NOMO-1 treated with DMSO at 0.1 percent for 48 hours (cell line): Measurements from ENCODE around the gene KCNK4.

Source experiments
- DNase-seq: peaks from one replicate; lab custom pipeline; 2025; ENCODE audit not compliant: unreplicated experiment; lab: John Stamatoyannopoulos, UW

KCNK4 gene

DNA sequence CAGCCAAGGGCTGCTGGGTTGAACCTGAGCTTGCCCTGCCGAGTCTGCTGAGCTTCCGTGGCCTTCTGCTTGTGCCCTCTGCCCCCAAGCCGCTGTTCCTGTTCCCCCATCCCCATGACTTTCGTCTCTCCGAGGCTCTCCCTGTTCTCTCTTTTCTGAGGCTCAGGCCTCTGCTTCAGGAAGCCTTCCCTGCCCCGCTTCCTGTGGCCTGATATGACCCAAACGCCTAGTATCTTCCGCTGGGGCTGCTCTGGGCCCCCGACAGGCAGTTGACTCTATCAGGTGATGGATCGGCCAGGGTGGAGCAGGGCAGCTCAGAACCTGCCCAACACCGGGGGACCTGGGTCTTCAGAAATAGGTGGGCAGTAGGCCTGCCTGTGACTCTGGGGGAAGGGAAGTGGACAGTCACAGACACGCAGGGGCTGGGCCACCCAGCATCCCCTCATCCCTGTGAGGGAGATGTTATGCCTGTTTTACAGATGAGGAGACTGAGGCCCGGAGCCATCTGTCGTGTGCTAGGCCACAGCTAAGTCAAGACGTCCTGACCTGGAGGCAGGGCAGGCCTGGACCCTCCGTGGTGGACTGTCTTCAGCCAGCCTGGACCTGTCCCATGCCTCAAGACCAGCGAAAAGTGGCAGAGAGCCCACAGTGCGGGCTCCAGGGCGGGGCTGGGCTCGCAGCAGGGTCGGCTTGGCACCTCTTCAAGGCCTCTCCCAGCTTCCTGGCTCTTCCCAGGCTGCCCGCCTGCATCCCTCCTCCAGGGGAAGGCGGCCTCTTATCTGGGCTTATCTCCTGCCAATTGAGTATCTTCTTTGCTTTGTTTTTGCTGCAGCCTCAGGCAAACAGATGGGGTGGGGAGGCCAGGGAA, 22.8 kb upstream of the KCNK4 start:
- no peak for DNase-seq

DNA sequence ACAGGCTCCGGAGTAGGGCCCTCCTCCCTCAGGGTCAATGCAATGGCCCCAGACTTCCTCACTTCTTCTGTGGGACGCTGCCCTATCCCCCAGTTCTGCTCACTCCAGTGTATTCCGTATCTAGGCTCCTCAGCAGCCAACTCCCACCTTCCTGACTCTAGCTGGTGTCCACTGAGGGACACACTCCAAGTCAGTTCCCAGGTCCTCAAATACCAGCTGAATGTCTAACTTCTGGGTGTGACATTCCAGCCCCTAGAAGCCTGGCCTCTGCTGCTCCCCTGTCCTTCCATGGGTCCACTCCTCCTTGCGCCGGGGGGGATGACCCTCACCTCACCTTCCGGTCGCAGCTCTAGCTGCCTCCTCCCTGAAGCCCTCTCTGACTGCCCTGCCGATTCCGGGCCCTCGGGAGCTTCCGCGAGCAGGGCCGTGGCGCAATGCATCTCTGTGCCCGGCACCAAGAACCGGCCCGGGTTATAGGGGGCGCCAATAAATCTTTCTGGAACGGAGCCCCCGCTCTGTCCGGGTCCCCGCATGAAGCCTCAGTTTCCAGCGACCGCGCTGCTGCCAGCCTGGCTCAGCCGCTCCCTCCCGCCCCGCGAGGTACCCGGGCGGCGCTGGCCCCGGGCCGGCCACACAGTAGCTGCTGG, 22.1 kb upstream of the KCNK4 start:
- DNase-seq, result peak; percentile 34

DNA sequence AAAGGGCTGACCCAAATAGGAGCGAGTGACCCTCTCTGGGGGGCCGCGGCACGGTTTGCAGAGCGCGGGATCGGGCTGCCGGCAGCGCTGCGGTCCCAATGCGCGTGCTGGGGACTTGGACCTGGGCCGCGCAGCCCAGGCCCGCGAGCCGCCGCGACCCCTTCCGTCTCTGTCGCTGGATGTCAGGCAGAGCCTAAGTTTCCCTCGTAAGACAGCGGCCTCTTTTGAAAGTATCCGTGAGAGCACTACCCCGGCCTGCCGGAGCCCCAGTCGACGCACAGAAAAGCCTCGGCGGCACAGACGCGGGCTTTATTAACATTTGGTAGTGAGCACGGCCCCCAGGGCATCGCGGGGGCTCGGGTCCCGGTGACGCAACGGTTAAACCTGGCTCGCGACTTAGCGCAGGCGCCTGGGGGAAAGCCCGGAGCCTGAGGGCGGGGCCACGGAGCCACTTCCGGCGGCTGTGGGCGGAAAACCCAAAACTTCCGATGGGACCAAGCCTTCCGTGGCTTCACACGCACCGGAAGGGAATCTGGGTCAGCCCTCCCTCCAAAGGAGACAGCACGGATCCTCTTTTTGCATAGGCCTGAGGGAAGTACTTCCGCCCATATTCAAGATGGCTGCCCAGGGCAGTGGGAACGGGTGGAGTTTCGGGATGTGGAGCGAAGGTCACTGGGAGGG, 21.4 kb upstream of the KCNK4 start:
- peak; percentile 99 for DNase-seq

DNA sequence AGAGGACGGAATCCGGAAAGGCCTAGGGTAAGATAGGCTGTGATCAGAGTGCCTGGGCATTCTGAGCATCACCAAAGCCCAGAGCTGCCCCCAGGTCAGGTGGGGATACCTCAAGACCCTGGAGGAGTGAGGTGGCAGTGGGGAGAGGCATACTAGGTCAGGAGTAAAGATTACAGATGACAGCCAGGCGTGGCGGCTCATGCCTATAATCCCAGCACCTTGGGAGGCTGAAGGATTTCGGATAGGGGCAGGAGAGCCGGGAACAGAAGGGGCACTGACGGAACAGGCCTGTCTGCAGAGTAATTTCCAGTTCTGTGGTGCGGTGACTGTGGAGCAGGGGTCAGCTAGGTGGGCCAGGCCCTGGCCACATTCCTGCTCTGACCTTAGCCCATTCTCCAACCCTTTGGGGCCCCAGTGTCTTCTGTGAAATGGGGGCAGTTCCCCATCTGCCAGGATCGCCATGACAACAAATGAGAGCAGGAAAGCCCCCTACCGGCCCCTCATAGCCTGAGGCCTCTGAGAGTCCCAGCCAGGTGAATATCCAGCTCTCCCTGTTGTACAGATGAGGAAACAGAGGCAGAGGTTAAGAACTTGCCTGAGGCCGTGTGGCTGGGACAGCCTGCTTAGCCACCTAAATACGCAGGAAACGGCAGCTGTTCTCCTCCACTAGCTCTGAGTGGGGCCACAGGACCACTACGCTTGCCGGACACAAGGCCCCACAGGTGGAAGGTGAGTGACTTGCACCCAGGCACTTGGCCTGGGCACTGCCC, 15.9 kb upstream of the KCNK4 start:
- DNase-seq, result no peak

- no peak for DNase-seq
These were observed 15.3 kb upstream of the KCNK4 start for GRCh38 chr11:64275841-64276240.

DNA sequence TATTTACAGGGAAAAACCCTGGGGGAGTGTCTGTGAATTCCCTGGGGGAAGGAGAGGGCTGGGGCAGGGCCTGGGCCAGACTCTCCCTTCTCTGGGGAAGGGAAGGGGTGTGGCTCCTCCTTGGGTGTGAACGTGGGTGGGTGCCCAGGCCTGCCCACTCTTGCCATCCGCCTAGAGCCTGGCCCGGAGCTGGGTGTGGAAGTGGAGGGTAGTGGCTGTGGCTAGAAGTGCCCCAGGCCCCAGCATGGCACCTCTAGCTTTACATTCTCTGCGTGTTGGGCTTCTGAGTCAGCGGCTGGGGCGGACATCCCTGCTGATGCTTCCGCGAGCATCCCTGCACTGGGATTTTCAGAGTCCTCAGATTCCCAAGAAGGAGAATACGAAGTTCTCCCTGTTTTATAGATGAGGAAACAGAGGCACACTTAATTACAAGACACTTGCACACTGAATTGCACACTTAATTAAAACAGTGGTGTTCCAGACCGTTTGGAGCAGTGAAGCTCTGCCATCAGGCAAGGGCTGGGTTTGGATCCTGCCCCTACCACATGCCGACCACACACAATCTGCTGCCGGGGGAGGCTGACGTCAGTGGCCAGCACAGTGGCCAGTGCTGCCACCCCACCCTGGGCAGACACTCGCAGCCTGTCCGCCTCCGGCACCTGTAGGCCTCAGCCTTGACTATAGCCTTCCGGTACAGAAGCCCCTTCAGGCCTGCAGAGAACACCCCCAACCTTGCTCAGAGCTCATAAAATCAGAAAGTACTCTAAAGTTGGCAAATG, 14.3 kb upstream of the KCNK4 start:
- DNase-seq, result no peak

GRCh38 chr11:64278576-64279190, 12.4 kb upstream of the KCNK4 start:
- DNase-seq, result no peak

GRCh38 chr11:64281957-64282770, 8.9 kb upstream of the KCNK4 start:
- DNase-seq, result no peak

DNA sequence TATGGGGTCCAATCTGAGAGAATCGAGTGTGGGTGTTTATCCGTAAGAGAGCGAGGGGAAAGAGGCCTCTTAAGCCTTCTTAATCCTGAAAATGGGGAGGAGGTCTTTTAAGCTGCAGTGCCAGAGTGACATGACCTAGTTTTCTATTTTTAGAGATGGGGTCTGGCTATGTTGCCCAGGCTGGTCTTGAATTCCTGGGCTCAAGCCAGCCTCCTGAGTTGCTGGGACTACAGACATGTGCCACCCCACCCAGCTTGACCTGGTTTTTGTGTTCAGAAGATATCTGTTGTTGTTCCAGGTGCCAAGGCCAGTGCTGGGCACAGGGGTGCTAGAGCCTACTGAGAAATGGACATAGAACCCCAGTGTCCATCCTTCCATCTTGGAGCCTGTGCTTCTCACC, 8.0 kb upstream of the KCNK4 start:
- DNase-seq, result no peak

- DNase-seq, result peak; percentile 93
These were observed 6.8 kb upstream of the KCNK4 start, which contains the start of gene BAD for GRCh38 chr11:64284048-64284961. Gene BAD, minus strand, starts transcription at chr11:64284665. Its CDS starts 297 bp downstream, at chr11:64284368.

DNA sequence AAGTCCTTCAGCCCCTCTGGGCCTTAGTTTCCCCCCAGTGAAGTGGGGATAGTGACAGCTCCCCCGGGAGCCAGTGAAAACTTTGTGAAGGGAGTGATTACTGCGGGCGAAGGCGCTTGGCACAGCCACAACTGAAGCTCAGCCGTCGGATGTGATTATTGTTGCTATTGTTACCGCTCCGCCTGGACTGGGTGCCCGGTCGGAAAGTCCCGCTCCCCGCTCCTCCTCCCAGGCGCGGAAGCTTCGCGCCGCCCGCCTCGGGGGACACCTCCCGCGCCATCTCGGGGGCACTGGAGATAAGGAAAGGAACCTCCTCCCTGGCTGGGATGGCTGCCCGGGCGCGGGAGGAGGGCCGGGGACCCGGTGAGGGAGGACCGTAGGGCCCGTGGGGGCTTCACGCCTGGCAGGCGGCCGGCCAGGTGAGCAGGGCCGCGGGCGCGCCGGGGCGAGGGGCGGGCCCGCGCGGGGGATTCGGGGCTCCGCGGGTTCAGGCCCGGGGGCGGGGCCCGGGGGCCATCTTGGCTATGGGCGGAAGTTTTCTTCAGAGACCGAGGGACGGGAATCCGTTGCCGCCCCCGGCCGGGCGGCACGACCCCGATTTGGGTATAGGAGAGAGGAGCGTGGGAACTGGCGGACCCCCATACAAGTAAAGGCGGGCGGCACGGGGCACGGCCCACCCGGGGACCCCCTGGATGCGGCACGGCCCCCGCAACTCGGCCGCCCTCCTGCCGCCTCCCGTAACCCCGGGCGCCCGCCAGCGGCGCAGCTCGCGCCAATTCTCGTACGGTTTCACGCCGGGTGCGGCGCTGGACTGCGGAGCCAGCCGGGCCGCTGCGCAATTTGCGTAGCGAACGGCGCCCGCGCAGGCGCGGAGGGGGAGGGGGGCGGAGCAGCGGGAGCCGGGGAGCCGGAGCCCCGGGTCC, 5.9 kb upstream of the KCNK4 start, which contains the start of gene GPR137:
GPR137 (plus strand) TSS at position 887 of the 923 bp plus-strand sequence. CDS start 677 bp downstream, outside the sequence.
- DNase-seq, result peak; percentile 63

DNA sequence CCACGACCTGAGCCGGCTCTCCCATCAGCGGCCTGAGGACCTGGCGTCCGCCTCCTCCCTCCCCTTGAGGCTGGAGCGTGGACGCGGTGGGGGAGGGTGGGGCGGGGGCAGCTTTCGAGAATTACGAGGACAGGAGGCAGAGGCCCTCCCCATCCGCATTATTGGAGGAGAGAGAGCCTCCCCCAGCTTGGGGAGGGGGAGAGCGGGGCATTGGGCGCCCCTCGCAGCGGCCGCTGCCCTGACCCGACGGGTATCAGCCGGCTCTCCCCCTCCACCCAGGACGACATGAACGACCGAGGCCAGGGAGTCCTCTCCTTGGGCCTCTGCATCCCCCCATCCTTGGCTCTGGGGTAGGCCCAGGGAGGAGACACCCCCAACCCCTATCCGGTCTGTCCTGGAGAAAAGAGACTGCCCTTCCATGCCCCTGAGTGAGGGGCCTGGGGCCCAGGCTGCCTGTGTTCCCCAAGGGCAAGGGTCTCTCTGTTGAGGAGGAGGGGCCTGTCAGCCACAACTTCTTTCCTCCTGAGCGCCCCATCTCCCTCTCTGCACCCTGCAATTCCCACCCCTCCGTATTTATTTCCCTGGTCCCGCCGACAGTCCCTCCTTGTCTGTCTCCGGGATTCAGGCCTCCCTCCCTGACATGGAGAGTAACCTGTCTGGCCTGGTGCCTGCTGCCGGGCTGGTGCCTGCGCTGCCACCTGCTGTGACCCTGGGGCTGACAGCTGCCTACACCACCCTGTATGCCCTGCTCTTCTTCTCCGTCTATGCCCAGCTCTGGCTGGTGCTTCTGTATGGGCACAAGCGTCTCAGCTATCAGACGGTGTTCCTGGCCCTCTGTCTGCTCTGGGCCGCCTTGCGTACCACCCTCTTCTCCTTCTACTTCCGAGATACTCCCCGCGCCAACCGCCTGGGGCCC, 5.0 kb upstream of the KCNK4 start:
- no peak for DNase-seq

DNA sequence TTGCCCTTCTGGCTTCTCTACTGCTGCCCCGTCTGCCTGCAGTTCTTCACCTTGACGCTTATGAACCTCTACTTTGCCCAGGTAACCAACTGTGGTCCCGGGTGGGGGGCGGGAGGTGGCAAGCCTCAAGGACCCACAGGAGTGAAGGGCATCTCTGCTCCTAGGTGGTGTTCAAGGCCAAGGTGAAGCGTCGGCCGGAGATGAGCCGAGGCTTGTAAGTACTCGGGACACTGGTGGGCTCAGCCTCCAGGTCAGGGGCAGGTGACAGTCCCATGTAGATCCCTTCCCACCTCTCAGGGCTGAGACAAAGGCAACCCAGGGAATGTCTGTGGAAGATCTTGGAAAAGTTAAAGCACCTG, 4.3 kb upstream of the KCNK4 start:
- no peak for DNase-seq

GRCh38 chr11:64287676-64288352, 3.3 kb upstream of the KCNK4 start:
- no peak for DNase-seq

- DNase-seq, result no peak
These were observed 2.8 kb upstream of the KCNK4 start for GRCh38 chr11:64288353-64288750.
